GM21526 (cell line): Measurements from ENCODE around the gene MUC12.

ENCODE experiments used
- ATAC-seq: cut with Tn5 transposase; IDR thresholded peaks from one replicate; pipeline ENCODE4 v1.9.1; 2021; ENCODE audit warnings: moderate library complexity; ENCODE audit not compliant: unreplicated experiment, low FRiP score

Gene MUC12

GRCh38 chr7:100951888-100952560 lies 17.3 kb upstream of the MUC12 start:
- ATAC-seq, result no peak

- ATAC-seq, result no peak
These were observed 16.7 kb upstream of the MUC12 start for GRCh38 chr7:100952641-100953040.

- no peak for ATAC-seq
These were observed 11.4 kb upstream of the MUC12 start for GRCh38 chr7:100957832-100958421.

- no peak for ATAC-seq
These were observed 9.5 kb upstream of the MUC12 start for GRCh38 chr7:100959894-100960293.

- no peak for ATAC-seq
These were observed 6.8 kb upstream of the MUC12 start for GRCh38 chr7:100962537-100962936.

- no peak for ATAC-seq
These were observed 6.0 kb upstream of the MUC12 start for GRCh38 chr7:100963386-100963785.

- no peak for ATAC-seq
These were observed 5.5 kb upstream of the MUC12 start for GRCh38 chr7:100963874-100964273.

- no peak for ATAC-seq
These were observed 4.7 kb upstream of the MUC12 start for GRCh38 chr7:100964630-100965029.

GRCh38 chr7:100965045-100965722 lies 4.2 kb upstream of the MUC12 start:
- ATAC-seq, result no peak

GRCh38 chr7:100965723-100966541 lies 3.4 kb upstream of the MUC12 start:
- no peak for ATAC-seq

- no peak for ATAC-seq
These were observed 2.6 kb upstream of the MUC12 start for GRCh38 chr7:100966542-100967291.

- ATAC-seq, result no peak
These were observed 2.0 kb upstream of the MUC12 start for GRCh38 chr7:100967292-100967863.

GRCh38 chr7:100968031-100968430 lies 1.3 kb upstream of the MUC12 start:
- no peak for ATAC-seq

- no peak for ATAC-seq
These were observed 715 bp upstream of the MUC12 start for GRCh38 chr7:100968650-100969049.

- no peak for ATAC-seq
These were observed 2.0 kb downstream of the MUC12 start for GRCh38 chr7:100971111-100972001.

GRCh38 chr7:100972002-100972347 lies 2.6 kb downstream of the MUC12 start:
- ATAC-seq, result no peak

GRCh38 chr7:100974021-100974420 lies 4.7 kb downstream of the MUC12 start:
- ATAC-seq, result no peak

GRCh38 chr7:100975371-100975821 lies 6.0 kb downstream of the MUC12 start:
- ATAC-seq, result no peak

- ATAC-seq, result no peak
These were observed 8.9 kb downstream of the MUC12 start for GRCh38 chr7:100978300-100978699.
